ENCODE data around the gene NKIRAS1. TPM values are rescaled to one million over a fixed set of nuclear protein-coding genes. Genes with fewer than 3 reads are reported as not detected.

NKIRAS1 gene
- total and polyA plus RNA-seq, 2 of the 8 experiments (the other 6 are each of a cell fraction or from before 2014, with no cell fraction given) = 3.4 to 7.0 TPM

DNA sequence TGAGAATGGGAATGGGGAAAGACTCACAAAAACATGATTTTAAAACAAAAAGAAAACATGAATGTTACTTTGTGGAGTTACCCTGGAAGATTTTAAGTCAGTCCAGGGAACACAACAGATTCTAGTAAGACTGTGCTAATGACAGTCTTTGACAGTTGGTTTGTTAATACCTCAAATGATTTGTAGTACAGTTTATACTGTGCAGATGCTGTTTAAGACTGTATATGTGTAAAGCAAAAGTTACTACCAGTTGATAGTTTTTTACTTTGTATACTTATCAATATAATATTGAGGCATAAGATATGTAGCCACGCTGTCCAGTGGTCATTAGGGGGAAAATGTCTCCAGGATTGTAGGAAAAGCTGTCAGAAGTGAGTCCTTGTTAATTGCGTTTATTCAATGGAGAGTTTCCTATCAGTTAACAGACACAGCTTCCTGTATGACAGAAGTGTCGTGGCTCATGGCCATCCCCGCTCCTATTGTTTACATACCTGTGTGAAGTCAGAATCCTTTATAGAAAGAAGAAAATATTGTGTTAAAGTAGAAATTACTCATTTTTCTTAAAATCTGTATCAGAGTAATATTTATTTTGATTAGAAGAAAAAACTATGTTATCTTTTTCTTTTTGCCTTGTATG, 36.0 kb downstream of the NKIRAS1 start:
- H4K20me1 ChIP-seq (replicated peaks in 1 of 2; ENCODE audit: control insufficient read depth in 1 of 2, insufficient read depth in 2 of 2, low read length in 2 of 2) = peaks cover 0 to 3% of the 10 kb centered on the region in 2 experiments
- no peak overlapping the region for H3K4me3 ChIP-seq (ENCODE audit: extremely low read depth in 1 of 4, insufficient read depth in 2 of 4, low read depth in 3 of 4, low read length in 4 of 4)
- H3K18ac ChIP-seq (ENCODE audit: extremely low read depth, low read length) = no peak overlapping the region
- peaks cover 3% of the 10 kb centered on the region for H3K79me1 ChIP-seq (ENCODE audit: low read depth, low read length)
- peaks cover 9 to 17% of the 10 kb centered on the region in 2 experiments; a peak in 3 of 4 replicates for H3K9me3 ChIP-seq (ENCODE audit: insufficient read depth in 2 of 2, low read depth in 1 of 2, low read length in 1 of 2)
- FAIRE-seq (no peak), DNase-seq (ENCODE audit: low read depth in 1 of 2, low spot score in 2 of 2) (no peak)
- peaks cover 0 to 28% (median 10%) of the 10 kb centered on the region in 4 experiments; a peak in 7 of 8 replicates for H3K36me3 ChIP-seq (ENCODE audit: control insufficient read depth in 2 of 4, insufficient read depth in 4 of 4, low read length in 3 of 4)
- H4K8ac ChIP-seq (ENCODE audit: extremely low read depth, insufficient read depth, low read length) = no peak overlapping the region
- 91% methylated on average over 4 of the region's 4 CpGs; no CpG with 5 or more reads in 1 of the 2 experiments for WGBS, 2 experiments (ENCODE audit: extremely low coverage in 1 of 2, insufficient coverage in 1 of 2, insufficient read length in 1 of 2, insufficient replicate concordance in 2 of 2, low coverage in 1 of 2, low lambda C conversion rate in 2 of 2, missing lambda C conversion rate in 1 of 2)
- H3K56ac ChIP-seq (replicated peaks; ENCODE audit: insufficient read length, low read depth, low read length) = no peak overlapping the region
- no peak overlapping the region for H2BK120ac ChIP-seq (replicated peaks; ENCODE audit: low read depth, low read length)
- H2BK15ac ChIP-seq (ENCODE audit: low read length) = no peak overlapping the region
- no peak overlapping the region for H3K27ac ChIP-seq (ENCODE audit: low read depth, low read length)
- no peak overlapping the region for H4K91ac ChIP-seq (replicated peaks; ENCODE audit: insufficient read length, low read length)
- no peak overlapping the region for H2BK5ac ChIP-seq (ENCODE audit: low read depth, low read length)
- no peak overlapping the region for H3K14ac ChIP-seq (ENCODE audit: insufficient read length)
- no peaks in the 10 kb centered on the region for H3K23me2 ChIP-seq (ENCODE audit: low read depth, low read length)
- H2AFZ ChIP-seq (ENCODE audit: low read length) = no peak overlapping the region
- H3K27me3 ChIP-seq (replicated peaks in 1 of 4; ENCODE audit: control insufficient read depth in 3 of 4, extremely low read depth in 1 of 4, insufficient read depth in 3 of 4, low read length in 3 of 4) = no peaks in the 10 kb centered on the region
- ChIA-PET POLR2A (ENCODE audit: partially characterized antibody) (interaction anchor here (2.1 to 4.7 kb wide), 2 partner anchors 15 to 37 kb away, joined by 5 to 45 read pairs; partner anchors contain the start of genes NKIRAS1 and RPL15), CTCF (ENCODE audit: partially characterized antibody) (interaction anchor here (0.9 to 5.5 kb wide), 3 partner anchors 8 to 47 kb away, joined by 3 to 34 read pairs (median 3); no protein-coding TSS in a partner anchor)
- H3K4me1 ChIP-seq (replicated peaks in 1 of 4; ENCODE audit: control insufficient read depth in 3 of 4, insufficient read depth in 4 of 4, low read length in 3 of 4) = no peaks in the 10 kb centered on the region; a peak in 1 of 7 replicates
- no peak overlapping the region for H4K5ac ChIP-seq (ENCODE audit: insufficient read length, low read depth, low read length)
- H3K79me2 ChIP-seq (ENCODE audit: control insufficient read depth in 1 of 2, insufficient read depth in 2 of 2, low read length in 2 of 2) = peaks cover 3 to 66% of the 10 kb centered on the region in 2 experiments
- H3K23ac ChIP-seq (ENCODE audit: insufficient read length) = no peak overlapping the region
- no peak overlapping the region for H3K4me2 ChIP-seq (ENCODE audit: insufficient read depth in 1 of 2, low read depth in 2 of 2, low read length in 2 of 2)
- no peak overlapping the region for H2BK20ac ChIP-seq (ENCODE audit: low read length)
- H3K9ac ChIP-seq (replicated peaks in 1 of 4; ENCODE audit: extremely low read depth in 1 of 4, low read depth in 3 of 4, low read length in 3 of 4) = no peak overlapping the region
- TF ChIP-seq, protein P1, sequence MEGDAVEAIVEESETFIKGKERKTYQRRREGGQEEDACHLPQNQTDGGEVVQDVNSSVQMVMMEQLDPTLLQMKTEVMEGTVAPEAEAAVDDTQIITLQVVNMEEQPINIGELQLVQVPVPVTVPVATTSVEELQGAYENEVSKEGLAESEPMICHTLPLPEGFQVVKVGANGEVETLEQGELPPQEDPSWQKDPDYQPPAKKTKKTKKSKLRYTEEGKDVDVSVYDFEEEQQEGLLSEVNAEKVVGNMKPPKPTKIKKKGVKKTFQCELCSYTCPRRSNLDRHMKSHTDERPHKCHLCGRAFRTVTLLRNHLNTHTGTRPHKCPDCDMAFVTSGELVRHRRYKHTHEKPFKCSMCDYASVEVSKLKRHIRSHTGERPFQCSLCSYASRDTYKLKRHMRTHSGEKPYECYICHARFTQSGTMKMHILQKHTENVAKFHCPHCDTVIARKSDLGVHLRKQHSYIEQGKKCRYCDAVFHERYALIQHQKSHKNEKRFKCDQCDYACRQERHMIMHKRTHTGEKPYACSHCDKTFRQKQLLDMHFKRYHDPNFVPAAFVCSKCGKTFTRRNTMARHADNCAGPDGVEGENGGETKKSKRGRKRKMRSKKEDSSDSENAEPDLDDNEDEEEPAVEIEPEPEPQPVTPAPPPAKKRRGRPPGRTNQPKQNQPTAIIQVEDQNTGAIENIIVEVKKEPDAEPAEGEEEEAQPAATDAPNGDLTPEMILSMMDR (IDR thresholded peaks at IDR 0.05; ENCODE audit: control extremely low read depth in 1 of 3, insufficient read depth in 1 of 3, low read depth in 1 of 3, low read length in 3 of 3) = no peak
- H2AK5ac ChIP-seq (ENCODE audit: low read depth, low read length) = no peak overlapping the region
- no peak overlapping the region for H3K4ac ChIP-seq (replicated peaks; ENCODE audit: insufficient read length, low read depth, low read length)
- H2BK12ac ChIP-seq (ENCODE audit: low read depth, low read length) = no peak overlapping the region

Measured in H1 (cell line).